HepG2 (cell line): Measurements from ENCODE around the gene ABCA2. TPM values are rescaled to one million over a fixed set of nuclear protein-coding genes. Genes with fewer than 3 reads are reported as not detected.

Experiments
- CCDC6 ChIP-seq: sonication (generic); formaldehyde crosslinking; IDR thresholded peaks from 2 replicates; pipeline ENCODE4 v1.8.1; 2022; ENCODE audit warnings: mild to moderate bottlenecking, missing genetic modification reagents, moderate library complexity
- FOXP4 ChIP-seq: sonication (generic); formaldehyde crosslinking; IDR thresholded peaks from 2 replicates; pipeline ENCODE4 v1.4.0; 2020; ENCODE audit warnings: missing genetic modification reagents
- GATAD1 ChIP-seq: IDR thresholded peaks from 2 replicates; pipeline ENCODE4 v1.6.1; 2016; ENCODE audit warnings: missing genetic modification reagents, missing compliant biosample characterization
- HES4 ChIP-seq: sonication (generic); formaldehyde crosslinking; IDR thresholded peaks from 2 replicates; pipeline ENCODE4 v1.9.0; 2021; ENCODE audit warnings: mild to moderate bottlenecking, missing genetic modification reagents, borderline replicate concordance
- HINFP ChIP-seq: sonication (generic); formaldehyde crosslinking; IDR thresholded peaks from 2 replicates; pipeline ENCODE4 v1.4.0; 2020; ENCODE audit warnings: low read depth, mild to moderate bottlenecking, missing genetic modification reagents
- IRX3 ChIP-seq: sonication (generic); formaldehyde crosslinking; IDR thresholded peaks from 2 replicates; pipeline ENCODE4 v1.8.1; 2023; ENCODE audit warnings: mild to moderate bottlenecking, low read depth, missing genetic modification reagents, borderline replicate concordance
- JUND ChIP-seq: sonication (generic); formaldehyde crosslinking; IDR thresholded peaks from 2 replicates; pipeline ENCODE4 v1.8.0; 2022; ENCODE audit warnings: mild to moderate bottlenecking, missing genetic modification reagents
- KMT2A ChIP-seq: sonication (generic); formaldehyde crosslinking; IDR thresholded peaks from 2 replicates; pipeline ENCODE4 v1.4.0; 2020; ENCODE audit warnings: missing genetic modification reagents
- MBNL3 ChIP-seq: fragments of 250-450 bp; sonication (Bioruptor Pico); conservative IDR thresholded peaks from 2 replicates; pipeline ENCODE4 v1.8.0; 2022; ENCODE audit warnings: mild to moderate bottlenecking, inconsistent platforms
- RBFOX2 ChIP-seq: fragments of 200-400 bp; formaldehyde crosslinking; IDR thresholded peaks from 2 replicates; pipeline ENCODE4 v1.6.1; 2017; ENCODE audit warnings: low read depth, mild to moderate bottlenecking, low read length
- SAFB2 ChIP-seq: sonication (generic); formaldehyde crosslinking; IDR thresholded peaks from 2 replicates; pipeline ENCODE4 v1.5.1; 2020; ENCODE audit warnings: missing genetic modification reagents, low read depth, mild to moderate bottlenecking, borderline replicate concordance
- SOX6 ChIP-seq, 2 experiments: fragments of 450-650 bp in 1 of 2; sonication (generic) in 1 of 2; formaldehyde crosslinking in 1 of 2; IDR thresholded peaks; 2 replicates each; pipeline versions ENCODE4 v1.4.0 to v1.6.1; 2017 to 2020; ENCODE audit warnings: antibody characterized with exemption in 1 of 2, mild to moderate bottlenecking in 1 of 2, missing genetic modification reagents in 1 of 2
- TFDP1 ChIP-seq: IDR thresholded peaks from 2 replicates; pipeline ENCODE4 v1.6.1; 2016; ENCODE audit warnings: missing compliant biosample characterization, missing genetic modification reagents, borderline replicate concordance
- ZNF225 ChIP-seq: sonication (generic); formaldehyde crosslinking; IDR thresholded peaks from 2 replicates; pipeline ENCODE4 v1.4.0; 2020; ENCODE audit warnings: mild to moderate bottlenecking, missing genetic modification reagents
- ZNF274 ChIP-seq: sonication (generic); formaldehyde crosslinking; IDR thresholded peaks from 2 replicates; pipeline ENCODE4 v1.5.1; 2020; ENCODE audit warnings: mild to moderate bottlenecking, missing genetic modification reagents
- ZNF296 ChIP-seq: sonication (generic); formaldehyde crosslinking; conservative IDR thresholded peaks from 2 replicates; pipeline ENCODE4 v1.5.0; 2020; ENCODE audit warnings: mild to moderate bottlenecking, missing genetic modification reagents
- ZNF614 ChIP-seq: IDR thresholded peaks from 2 replicates; pipeline ENCODE4 v1.6.1; 2018; ENCODE audit warnings: missing biosample characterization, missing genetic modification reagents, inconsistent platforms, borderline replicate concordance
- polyA plus RNA-seq, 8 experiments: library from polyadenylated mRNA; depleted of rRNA in 3 of 8; stranded (reverse) in 7 of 8; unstranded in 1 of 8; fragments of >200 nt; fragmentation: Illumina TruSeq in 4 of 8; extraction: Trizol in 4 of 8; gene quantifications; 2 replicates each; pipeline versions ENCODE4 v1.2.1 to v1.2.3, GENCODE V29; 2011 to 2016; ENCODE audit warnings: low read depth in 4 of 8, missing spikeins in 1 of 8, mixed read lengths in 1 of 8; ENCODE audit not compliant: insufficient read depth in 1 of 8
- total RNA-seq, 5 experiments: library from RNA; depleted of rRNA; stranded (reverse); fragments of >200 nt; fragmentation: Illumina TruSeq; extraction: Trizol; gene quantifications; 2 replicates each; pipeline ENCODE4 v1.2.3, GENCODE V29; 2016; ENCODE audit warnings: low read depth in 1 of 5
- TF ChIP-seq, protein P1 (sequence below): sonication (generic); formaldehyde crosslinking; IDR thresholded peaks from 2 replicates; pipeline ENCODE4 v1.8.1; 2023; ENCODE audit warnings: mild to moderate bottlenecking, moderate library complexity, missing genetic modification reagents
- TF ChIP-seq, protein P2 (sequence below): IDR thresholded peaks from 2 replicates; pipeline ENCODE4 v1.6.1; 2012; ENCODE audit warnings: low read length, improper control_type of control experiment

ABCA2 gene
- total and polyA plus RNA-seq, 2 of the 13 experiments (the other 11 are each of a cell fraction or from before 2014, with no cell fraction given) = 2.9 to 19.2 TPM

DNA sequence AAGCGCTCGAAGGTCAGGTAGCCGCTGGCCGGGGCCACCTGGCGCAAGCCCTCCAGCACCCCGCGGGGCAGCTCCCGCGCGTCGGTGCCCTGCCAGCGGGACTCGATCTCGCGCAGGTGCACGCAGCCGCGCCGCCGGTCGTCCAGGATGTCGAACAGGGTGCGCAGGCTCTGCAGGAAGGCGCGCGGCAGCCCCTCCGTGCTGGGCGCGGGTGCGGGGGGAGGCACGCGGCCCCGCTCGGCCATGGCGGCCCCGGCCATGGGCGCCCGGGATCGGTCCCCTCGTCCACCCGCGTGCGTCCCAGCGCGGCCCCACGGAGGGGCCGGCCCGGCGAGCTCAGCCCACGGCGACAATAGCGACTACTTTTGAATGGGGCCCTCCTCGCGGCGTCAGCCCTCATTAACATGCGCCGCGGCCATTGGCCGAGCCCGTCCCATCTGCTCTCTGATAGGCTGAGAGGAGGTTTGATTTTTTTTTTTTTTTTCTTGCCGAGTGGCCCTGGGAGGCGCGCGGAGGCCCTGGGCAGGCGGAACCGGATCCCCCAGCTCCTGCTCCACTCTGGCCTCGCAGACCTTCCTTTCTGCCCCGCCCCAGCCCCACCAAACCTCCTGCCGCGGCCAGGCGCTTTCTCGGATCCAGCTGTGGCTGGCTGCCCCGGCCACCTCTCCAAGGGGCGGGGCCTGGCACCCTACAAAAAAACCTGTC, 42.3 kb upstream of the ABCA2 start, which contains the start of gene SAPCD2 (continued):
- TF ChIP-seq HES4 (CRISPR knock-in tag) (no peak; the same call in 1 of the 2 replicates), KMT2A (peak; percentile 41; the same call in 1 of the 2 replicates), ZNF274 (CRISPR knock-in tag) (peak; percentile 51; the same call in 1 of the 2 replicates), RBFOX2 (peak; percentile 73; the same call in 1 of the 2 replicates), HINFP (CRISPR knock-in tag) (no peak), ZNF296 (CRISPR knock-in tag) (0 out of 2 replicates have a peak, but pooled peaks have one; percentile 9), GATAD1 (CRISPR knock-in tag) (no peak), TFDP1 (peak; percentile 60; the same call in 1 of the 2 replicates), IRX3 (CRISPR knock-in tag) (0 out of 2 replicates have a peak, but pooled peaks have one; percentile 20), ZNF225 (no peak), FOXP4 (CRISPR knock-in tag) (peak; percentile 18; the same call in 1 of the 2 replicates), SAFB2 (peak; percentile 32; the same call in 1 of the 2 replicates), ZNF614 (no peak), SOX6 (IDR thresholded peaks at IDR 0.05) (no peak), SOX6 (CRISPR knock-in tag; IDR thresholded peaks at IDR 0.05) (peak; percentile 47), CCDC6 (CRISPR knock-in tag) (peak; percentile 66), JUND (CRISPR knock-in tag) (no peak), MBNL3 (no peak)
- TF ChIP-seq, protein P1, sequence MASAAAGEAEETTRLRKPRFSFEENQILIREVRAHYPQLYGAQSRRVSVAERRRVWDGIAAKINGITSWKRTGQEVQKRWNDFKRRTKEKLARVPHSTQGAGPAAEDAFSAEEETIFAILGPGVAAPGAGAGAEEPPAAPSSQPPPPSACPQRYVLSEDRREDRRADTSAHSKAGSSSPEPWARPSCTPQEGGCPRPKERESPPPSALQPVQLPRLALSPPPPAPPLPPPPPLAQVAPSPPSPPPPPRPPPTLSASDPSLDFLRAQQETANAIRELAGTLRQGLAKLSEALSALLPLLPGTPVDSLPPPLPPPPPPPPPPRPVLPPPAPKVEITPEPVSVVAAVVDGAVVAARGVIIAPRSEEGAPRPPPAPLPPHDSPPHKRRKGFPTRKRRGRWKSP (CRISPR knock-in tag) = peak; percentile 62
- TF ChIP-seq, protein P2, sequence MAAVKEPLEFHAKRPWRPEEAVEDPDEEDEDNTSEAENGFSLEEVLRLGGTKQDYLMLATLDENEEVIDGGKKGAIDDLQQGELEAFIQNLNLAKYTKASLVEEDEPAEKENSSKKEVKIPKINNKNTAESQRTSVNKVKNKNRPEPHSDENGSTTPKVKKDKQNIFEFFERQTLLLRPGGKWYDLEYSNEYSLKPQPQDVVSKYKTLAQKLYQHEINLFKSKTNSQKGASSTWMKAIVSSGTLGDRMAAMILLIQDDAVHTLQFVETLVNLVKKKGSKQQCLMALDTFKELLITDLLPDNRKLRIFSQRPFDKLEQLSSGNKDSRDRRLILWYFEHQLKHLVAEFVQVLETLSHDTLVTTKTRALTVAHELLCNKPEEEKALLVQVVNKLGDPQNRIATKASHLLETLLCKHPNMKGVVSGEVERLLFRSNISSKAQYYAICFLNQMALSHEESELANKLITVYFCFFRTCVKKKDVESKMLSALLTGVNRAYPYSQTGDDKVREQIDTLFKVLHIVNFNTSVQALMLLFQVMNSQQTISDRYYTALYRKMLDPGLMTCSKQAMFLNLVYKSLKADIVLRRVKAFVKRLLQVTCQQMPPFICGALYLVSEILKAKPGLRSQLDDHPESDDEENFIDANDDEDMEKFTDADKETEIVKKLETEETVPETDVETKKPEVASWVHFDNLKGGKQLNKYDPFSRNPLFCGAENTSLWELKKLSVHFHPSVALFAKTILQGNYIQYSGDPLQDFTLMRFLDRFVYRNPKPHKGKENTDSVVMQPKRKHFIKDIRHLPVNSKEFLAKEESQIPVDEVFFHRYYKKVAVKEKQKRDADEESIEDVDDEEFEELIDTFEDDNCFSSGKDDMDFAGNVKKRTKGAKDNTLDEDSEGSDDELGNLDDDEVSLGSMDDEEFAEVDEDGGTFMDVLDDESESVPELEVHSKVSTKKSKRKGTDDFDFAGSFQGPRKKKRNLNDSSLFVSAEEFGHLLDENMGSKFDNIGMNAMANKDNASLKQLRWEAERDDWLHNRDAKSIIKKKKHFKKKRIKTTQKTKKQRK = no peak
